DOHH2 (cell line): ENCODE data around the gene CAB39L.

Experiments used
- H3F3A ChIP-seq: fragments of 200-600 bp; sonication (generic), shearing (Covaris generic); 2 replicates; pipeline ENCODE4 v1.6.0; 2016; ENCODE audit warnings: antibody characterized with exemption, mild to moderate bottlenecking; ENCODE audit not compliant: control insufficient read depth, insufficient read depth
- H3K27ac ChIP-seq: fragments of 200-600 bp; sonication (generic); 2 replicates; pipeline ENCODE4 v1.5.1; 2014; ENCODE audit warnings: low read depth, mild to moderate bottlenecking, low read length, moderate library complexity
- H3K27me3 ChIP-seq: fragments of 200-600 bp; sonication (generic); 2 replicates; pipeline ENCODE4 v1.6.1; 2014; ENCODE audit warnings: mild to moderate bottlenecking, low read length, mixed read lengths; ENCODE audit not compliant: control insufficient read depth
- H3K36me3 ChIP-seq: fragments of 200-600 bp; sonication (generic); 2 replicates; pipeline ENCODE4 v1.6.1; 2014; ENCODE audit warnings: mild to moderate bottlenecking, low read length, moderate library complexity, mixed read lengths; ENCODE audit not compliant: control insufficient read depth
- H3K4me1 ChIP-seq: fragments of 200-600 bp; sonication (generic); 2 replicates; pipeline ENCODE4 v1.6.1; 2014; ENCODE audit warnings: mild to moderate bottlenecking, low read length, mixed read lengths; ENCODE audit not compliant: control insufficient read depth
- H3K4me2 ChIP-seq: fragments of 200-600 bp; sonication (generic); 2 replicates; pipeline ENCODE4 v1.6.0; 2014; ENCODE audit warnings: mild to moderate bottlenecking, low read length, moderate library complexity
- H3K4me3 ChIP-seq: fragments of 200-600 bp; sonication (generic); 2 replicates; pipeline ENCODE4 v1.5.1; 2014; ENCODE audit warnings: mild to moderate bottlenecking, low read length, mixed read lengths
- H3K79me2 ChIP-seq: fragments of 200-600 bp; sonication (generic); 2 replicates; pipeline ENCODE4 v1.6.1; 2014; ENCODE audit warnings: mild to moderate bottlenecking, low read length, mixed read lengths; ENCODE audit not compliant: control insufficient read depth
- H3K9me2 ChIP-seq: fragments of 200-600 bp; sonication (generic); replicated peaks from 2 replicates; pipeline ENCODE4 v1.6.1; 2014; ENCODE audit warnings: mild to moderate bottlenecking, low read length, mixed read lengths; ENCODE audit not compliant: control insufficient read depth
- H3K9me3 ChIP-seq: fragments of 200-600 bp; sonication (generic); 2 replicates; pipeline ENCODE4 v1.6.1; 2014; ENCODE audit warnings: antibody characterized with exemption, low read length, mixed read lengths; ENCODE audit not compliant: control insufficient read depth, insufficient read depth
- H4K20me1 ChIP-seq: fragments of 200-600 bp; sonication (generic); 2 replicates; pipeline ENCODE4 v1.6.0; 2014; ENCODE audit warnings: low read depth, mild to moderate bottlenecking, antibody characterized with exemption, low read length, moderate library complexity; ENCODE audit not compliant: control insufficient read depth, insufficient read depth
- CTCF ChIP-seq: fragments of 200-600 bp; sonication (generic); IDR thresholded peaks from one replicate; pipeline ENCODE4 v1.5.1; 2014; ENCODE audit warnings: antibody characterized with exemption, mild to moderate bottlenecking, low read depth, low read length; ENCODE audit not compliant: poor library complexity, severe bottlenecking
- EZH2phosphoT487 ChIP-seq: fragments of 200-600 bp; sonication (generic); IDR thresholded peaks from 2 replicates; pipeline ENCODE4 v1.6.1; 2017; ENCODE audit warnings: borderline replicate concordance, mild to moderate bottlenecking, antibody characterized with exemption, low read length, moderate library complexity, mixed read lengths

Gene CAB39L

GRCh38 chr13:49454388-49455006, 10.6 kb upstream of the CAB39L start:
- Histone ChIP-seq H3K79me2 (peaks cover 55% of the 10 kb centered on the region), H4K20me1 (no peaks in the 10 kb centered on the region), H3K4me2 (peak overlapping the region; percentile 57), H3K4me3 (peak overlapping the region; percentile 43), H3K27me3 (no peaks in the 10 kb centered on the region), H3K9me3 (no peaks in the 10 kb centered on the region), H3K4me1 (peaks cover 47% of the 10 kb centered on the region), H3K9me2 (no peaks in the 10 kb centered on the region), H3K27ac (peak overlapping the region; percentile 53), H3K36me3 (peaks cover 46% of the 10 kb centered on the region), H3F3A (peaks cover 3% of the 10 kb centered on the region; the same call in 1 of the 2 replicates)
- TF ChIP-seq EZH2phosphoT487 (no peak), CTCF (no peak)

GRCh38 chr13:49453465-49453864, 9.6 kb upstream of the CAB39L start:
- TF ChIP-seq EZH2phosphoT487, result no peak
- no peak for TF ChIP-seq CTCF
- Histone ChIP-seq H4K20me1 (no peaks in the 10 kb centered on the region), H3K4me2 (peak overlapping the region; percentile 57; the same call in 1 of the 2 replicates), H3K9me3 (no peaks in the 10 kb centered on the region), H3K27me3 (no peaks in the 10 kb centered on the region), H3K27ac (no peak overlapping the region), H3K9me2 (no peaks in the 10 kb centered on the region), H3K79me2 (peaks cover 66% of the 10 kb centered on the region), H3K36me3 (peaks cover 49% of the 10 kb centered on the region), H3K4me1 (peaks cover 57% of the 10 kb centered on the region), H3F3A (peaks cover 3% of the 10 kb centered on the region; the same call in 1 of the 2 replicates), H3K4me3 (no peak overlapping the region)

GRCh38 chr13:49452725-49453457, 9.0 kb upstream of the CAB39L start:
- Histone ChIP-seq H3K4me2 (0 out of 2 replicates have a peak overlapping the region, but pooled peaks have one; percentile 57), H3F3A (peaks cover 3% of the 10 kb centered on the region; the same call in 1 of the 2 replicates), H4K20me1 (no peaks in the 10 kb centered on the region), H3K4me1 (peaks cover 63% of the 10 kb centered on the region), H3K9me2 (no peaks in the 10 kb centered on the region), H3K27me3 (no peaks in the 10 kb centered on the region), H3K27ac (no peak overlapping the region), H3K36me3 (peaks cover 50% of the 10 kb centered on the region), H3K4me3 (no peak overlapping the region), H3K9me3 (no peaks in the 10 kb centered on the region), H3K79me2 (peaks cover 68% of the 10 kb centered on the region)
- TF ChIP-seq CTCF (no peak), EZH2phosphoT487 (no peak)
